Lung (tissue), 12 donors: ENCODE data around the gene THAP7. TPM values are rescaled to one million over a fixed set of nuclear protein-coding genes. Genes with fewer than 3 reads are reported as not detected.
A peak's percentile ranks its signal among the peaks of the same experiment; 100 is the strongest.

Source experiments
- ATAC-seq: fragments of 200-7000 bp; cut with Tn5 transposase; one replicate; pipeline ENCODE4 v1.9.1; 2020; ENCODE audit warnings: moderate number of reproducible peaks; ENCODE audit not compliant: insufficient read depth, low FRiP score
- DNase-seq, 3 donors: peaks; one replicate each; pipeline ENCODE4 v3.0.0-alpha.2; 2013 to 2017
- H3K27ac ChIP-seq, 2 donors: one replicate each; pipeline ENCODE4 v1.5.1; 2013; ENCODE audit warnings: mild to moderate bottlenecking in 2 of 2, moderate library complexity in 2 of 2, control low read depth in 1 of 2, inconsistent platforms in 1 of 2, low read depth in 1 of 2, low read length in 1 of 2
- H3K27me3 ChIP-seq, 3 donors: one replicate each; pipeline ENCODE4 v1.5.1; 2013; ENCODE audit warnings: low read length in 2 of 3; ENCODE audit not compliant: control insufficient read depth in 3 of 3, insufficient read depth in 3 of 3
- H3K36me3 ChIP-seq, 4 donors: one replicate each; pipeline ENCODE4 v1.5.1; 2013; ENCODE audit warnings: low read length in 4 of 4, mild to moderate bottlenecking in 1 of 4, moderate library complexity in 1 of 4; ENCODE audit not compliant: control insufficient read depth in 4 of 4, insufficient read depth in 4 of 4
- H3K4me1 ChIP-seq, 5 donors: one replicate each; pipeline ENCODE4 v1.5.1; 2013; ENCODE audit warnings: low read length in 5 of 5, mild to moderate bottlenecking in 2 of 5, moderate library complexity in 1 of 5; ENCODE audit not compliant: control insufficient read depth in 5 of 5, insufficient read depth in 5 of 5
- H3K4me3 ChIP-seq: one replicate; pipeline ENCODE4 v1.5.1; 2013; ENCODE audit warnings: mild to moderate bottlenecking, control low read depth, moderate library complexity
- H3K9ac ChIP-seq, 2 donors: one replicate each; pipeline ENCODE4 v1.5.1; 2013; ENCODE audit warnings: low read length in 2 of 2, control low read depth in 1 of 2; ENCODE audit not compliant: insufficient read depth in 1 of 2
- H3K9me3 ChIP-seq, 4 donors: one replicate each; pipeline ENCODE4 v1.5.1; 2013; ENCODE audit warnings: low read length in 3 of 4, mild to moderate bottlenecking in 1 of 4, moderate library complexity in 1 of 4; ENCODE audit not compliant: control insufficient read depth in 4 of 4, insufficient read depth in 3 of 4
- WGBS, 2 donors: extraction: QIAGEN DNeasy Blood & Tissue Kit; methylation state at CpG; one replicate each; pipeline ENCODE4 v1.1.7; 2013; 5-methylcytosine and 5-hydroxymethylcytosine counted together
- polyA plus RNA-seq, 2 donors: library from polyadenylated mRNA; stranded (reverse); fragments of 200-250 nt; gene quantifications; one replicate each; pipeline ENCODE4 v1.2.1, GENCODE V29; 2013
- total RNA-seq, 2 donors: library from RNA; depleted of rRNA in 1 of 2; stranded (reverse); fragments of >200 nt in 1 of 2; gene quantifications; one replicate each; pipeline ENCODE4 v1.2.1, GENCODE V29; 2014 to 2021
- TF ChIP-seq, protein P1 (sequence below): IDR thresholded peaks from 2 replicates; pipeline ENCODE4 v1.5.1; 2012; ENCODE audit warnings: mild to moderate bottlenecking; ENCODE audit errors: control extremely low read depth, extremely low read depth
- donor health status: control.
- donor health status: control.
- donor health status: Bipolar disorder and iron deficiency.
- donor health status: healthy.
- donor health status: DM: yes; HTN: yes; CAD: no.

Gene THAP7
- total and polyA plus RNA-seq, 4 donors, result 20.4 to 61.3 (median 27.6) TPM

DNA sequence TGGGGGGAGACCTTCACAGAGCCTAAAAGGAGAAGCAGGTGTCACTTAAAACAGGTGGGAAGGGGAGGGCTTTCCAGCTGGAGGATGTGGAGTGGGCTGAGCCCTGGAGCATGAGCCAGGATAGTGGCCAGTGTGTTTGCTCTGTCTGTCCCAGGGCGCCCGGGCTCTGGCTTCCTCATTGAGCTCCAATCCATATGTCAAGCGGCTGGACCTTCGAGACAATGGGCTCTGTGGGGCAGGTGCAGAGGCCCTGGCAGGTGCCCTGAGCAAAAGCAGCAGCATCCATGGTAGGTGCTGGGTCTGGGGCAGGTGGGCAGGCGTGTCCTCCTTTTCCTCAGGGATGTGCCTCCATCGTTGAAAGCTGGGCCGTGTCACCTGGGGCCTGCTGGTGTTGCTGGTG is 45.8 kb upstream of the THAP7 start:
- Histone ChIP-seq H3K9me3 (peaks cover 0 to 1% (median 0%) of the 10 kb centered on the region in 4 donors), H3K4me1 (peaks cover 0 to 13% (median 0%) of the 10 kb centered on the region in 5 donors), H3K4me3 (no peak overlapping the region), H3K27me3 (no peaks in the 10 kb centered on the region), H3K36me3 (no peaks in the 10 kb centered on the region), H3K27ac (no peak overlapping the region), H3K9ac (no peak overlapping the region)
- TF ChIP-seq, protein P1, sequence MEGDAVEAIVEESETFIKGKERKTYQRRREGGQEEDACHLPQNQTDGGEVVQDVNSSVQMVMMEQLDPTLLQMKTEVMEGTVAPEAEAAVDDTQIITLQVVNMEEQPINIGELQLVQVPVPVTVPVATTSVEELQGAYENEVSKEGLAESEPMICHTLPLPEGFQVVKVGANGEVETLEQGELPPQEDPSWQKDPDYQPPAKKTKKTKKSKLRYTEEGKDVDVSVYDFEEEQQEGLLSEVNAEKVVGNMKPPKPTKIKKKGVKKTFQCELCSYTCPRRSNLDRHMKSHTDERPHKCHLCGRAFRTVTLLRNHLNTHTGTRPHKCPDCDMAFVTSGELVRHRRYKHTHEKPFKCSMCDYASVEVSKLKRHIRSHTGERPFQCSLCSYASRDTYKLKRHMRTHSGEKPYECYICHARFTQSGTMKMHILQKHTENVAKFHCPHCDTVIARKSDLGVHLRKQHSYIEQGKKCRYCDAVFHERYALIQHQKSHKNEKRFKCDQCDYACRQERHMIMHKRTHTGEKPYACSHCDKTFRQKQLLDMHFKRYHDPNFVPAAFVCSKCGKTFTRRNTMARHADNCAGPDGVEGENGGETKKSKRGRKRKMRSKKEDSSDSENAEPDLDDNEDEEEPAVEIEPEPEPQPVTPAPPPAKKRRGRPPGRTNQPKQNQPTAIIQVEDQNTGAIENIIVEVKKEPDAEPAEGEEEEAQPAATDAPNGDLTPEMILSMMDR, result no peak
- DNase-seq (no peak), ATAC-seq (no peak)
- 80 to 93% methylated on average over 6 to 7 of the region's 7 CpGs for WGBS, 2 donors

DNA sequence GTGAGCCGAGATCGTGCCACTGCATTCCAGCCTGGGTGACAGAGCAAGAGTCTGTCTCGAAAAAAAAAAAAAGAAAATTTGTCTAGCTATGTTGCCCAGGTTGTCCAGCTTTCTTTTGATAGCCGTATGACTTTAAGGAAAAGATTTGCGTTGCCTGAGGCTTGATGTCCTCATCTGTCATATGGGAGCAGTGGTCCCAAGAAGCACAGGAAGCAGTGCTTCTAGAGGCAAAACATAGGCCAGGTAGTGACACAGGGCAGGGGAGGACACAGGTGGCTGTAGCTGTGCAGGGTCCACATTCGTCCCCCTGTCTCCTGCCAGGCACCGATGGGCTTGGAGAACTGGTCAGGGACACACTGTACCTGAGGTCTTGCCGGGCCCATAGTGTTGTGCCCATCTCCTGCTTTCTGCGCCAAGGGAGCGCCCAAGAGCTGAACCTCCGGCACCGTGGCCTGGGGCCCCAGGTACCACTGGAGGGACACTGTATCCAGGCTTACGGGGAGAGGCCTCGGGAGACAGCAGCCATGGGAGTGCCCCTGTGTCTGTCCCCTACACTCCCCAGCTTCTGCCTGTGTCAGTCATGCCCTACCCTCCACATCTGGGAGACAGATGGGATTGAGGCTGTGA is 45.2 kb upstream of the THAP7 start:
- no peaks in the 10 kb centered on the region for H3K36me3 ChIP-seq
- no peak overlapping the region for H3K4me3 ChIP-seq
- H3K9me3 ChIP-seq, result peaks cover 0 to 1% (median 0%) of the 10 kb centered on the region in 4 donors
- H3K27ac ChIP-seq, result no peak overlapping the region
- peaks cover 0 to 13% (median 0%) of the 10 kb centered on the region in 5 donors for H3K4me1 ChIP-seq
- no peak for ATAC-seq
- 92 to 93% methylated on average over 14 of the region's 14 CpGs for WGBS, 2 donors
- TF ChIP-seq, protein P1, result no peak
- no peak overlapping the region for H3K9ac ChIP-seq
- H3K27me3 ChIP-seq, result no peaks in the 10 kb centered on the region
- DNase-seq, result no peak

DNA sequence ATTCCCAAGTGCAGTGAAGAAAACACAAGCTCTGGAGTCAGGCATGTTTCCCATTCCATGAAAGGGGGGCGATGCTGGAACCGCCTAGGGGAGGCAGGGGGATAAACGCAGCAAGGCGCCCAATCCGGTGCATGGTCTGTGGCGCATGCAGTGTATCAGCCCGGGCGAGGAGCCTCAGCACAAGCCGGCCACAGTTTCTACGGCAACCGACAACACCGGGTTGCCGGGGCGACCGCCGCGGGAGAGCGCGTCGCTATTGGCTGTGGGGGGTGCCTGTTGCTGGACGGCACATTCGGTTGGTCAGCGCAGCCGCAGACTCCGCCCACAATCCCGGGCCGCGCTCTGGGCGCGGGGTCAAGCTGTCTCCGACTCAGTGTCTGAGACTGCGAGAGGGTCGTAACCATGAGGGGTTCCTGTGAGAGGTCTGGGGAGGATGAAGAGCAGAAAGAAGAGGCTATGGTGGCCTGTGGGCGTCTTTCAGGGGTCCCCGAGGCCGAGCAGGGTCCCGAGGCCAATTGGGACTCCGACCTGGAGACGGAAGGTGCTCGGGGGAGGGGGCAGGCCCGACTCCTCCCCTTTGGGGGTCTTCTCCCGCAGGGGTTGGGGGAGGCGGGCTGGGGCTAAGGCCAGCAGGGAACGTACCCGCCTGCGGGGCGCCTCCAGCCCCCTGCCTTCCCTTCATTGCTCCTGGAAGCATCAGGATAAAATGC is 43.8 kb upstream of the THAP7 start, which contains the start of gene LRRC74B:
Gene LRRC74B (plus strand): TSS at position 362 of the 710 bp plus-strand sequence. CDS start 41 bp downstream, at position 403.
- Histone ChIP-seq H3K9me3 (peaks cover 0 to 1% (median 0%) of the 10 kb centered on the region in 4 donors), H3K4me1 (peaks cover 0 to 13% (median 0%) of the 10 kb centered on the region in 5 donors), H3K4me3 (no peak within 1 kb of the TSS), H3K36me3 (no peaks in the 10 kb centered on the region), H3K9ac (peak within 1 kb of the TSS; percentile 36 to 57), H3K27ac (no peak within 1 kb of the TSS), H3K27me3 (no peaks in the 10 kb centered on the region)
- TF ChIP-seq, protein P1, result no peak
- WGBS, 2 donors, result 7 to 9% methylated on average over 45 to 47 of the region's 47 CpGs
- ATAC-seq (peak; percentile 87), DNase-seq (peak; percentile 92 to 96 (median 92))
